ENCODE data around the gene PRDX3.

Gene PRDX3

DNA sequence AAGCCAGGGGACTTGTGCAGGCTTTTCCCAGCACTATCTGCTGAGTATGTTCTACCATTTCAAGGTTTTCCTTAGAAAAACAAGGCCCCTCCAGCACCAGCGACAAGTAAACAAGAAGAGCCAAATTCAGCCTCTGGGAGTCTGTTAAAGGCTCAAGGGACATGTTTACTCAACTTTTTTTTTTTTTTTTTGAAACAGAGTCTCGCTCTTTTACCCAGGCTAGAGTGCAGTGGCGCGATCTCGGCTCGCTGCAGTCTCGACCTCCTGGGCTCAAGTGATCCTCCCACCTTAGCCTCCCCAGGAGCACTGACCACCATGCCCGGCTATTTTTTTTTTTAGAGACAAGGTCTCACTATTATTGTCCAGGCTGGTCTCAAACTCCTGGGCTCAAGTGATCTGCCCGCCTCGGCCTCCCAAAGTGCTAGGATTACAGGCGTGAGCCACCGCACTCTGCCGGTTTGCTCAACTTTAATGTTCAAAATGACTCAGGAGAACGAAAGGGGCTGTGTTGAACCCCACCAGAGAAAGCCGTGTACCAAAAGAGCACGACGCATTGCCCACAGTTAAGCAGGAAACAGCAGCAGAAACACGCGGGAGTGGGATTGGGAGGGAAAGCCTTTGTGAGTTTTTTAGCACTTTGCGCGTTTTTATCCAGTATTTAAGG is 772 bp downstream of the PRDX3 start:
- H3K4me3 ChIP-seq (ENCODE audit: low read depth, low read length) = peak overlapping the region; percentile 95
- no peak for TF ChIP-seq CTCF (IDR thresholded peaks at IDR 0.05; ENCODE audit: borderline replicate concordance, insufficient read depth, low read depth, low read length)

DNA sequence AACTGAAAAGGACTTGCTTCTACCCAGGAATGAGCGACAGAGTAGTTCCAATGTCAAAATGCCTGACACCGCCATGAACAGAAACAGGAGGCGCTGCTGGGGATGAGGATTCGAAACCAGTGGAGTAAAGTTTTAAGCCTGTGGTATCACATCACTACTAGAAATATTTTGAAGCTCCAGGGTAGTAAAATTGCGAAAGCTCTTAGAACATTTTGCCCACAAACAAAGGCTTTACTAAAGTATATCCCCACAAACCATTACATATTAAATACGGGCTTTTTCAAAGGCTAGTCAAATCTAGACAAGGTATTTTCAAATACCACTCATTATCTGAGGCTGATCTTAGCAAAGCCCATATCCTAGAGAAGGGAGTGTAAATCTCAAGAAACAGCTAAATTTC is 2.4 kb downstream of the PRDX3 start:
- no peak overlapping the region for H3K4me3 ChIP-seq (ENCODE audit: low read depth, low read length)
- TF ChIP-seq CTCF (IDR thresholded peaks at IDR 0.05; ENCODE audit: borderline replicate concordance, insufficient read depth, low read depth, low read length) = no peak

- no peak overlapping the region for H3K4me3 ChIP-seq (ENCODE audit: low read depth, low read length)
- TF ChIP-seq CTCF (IDR thresholded peaks at IDR 0.05; ENCODE audit: borderline replicate concordance, insufficient read depth, low read depth, low read length) = no peak
These were observed 4.5 kb downstream of the PRDX3 start for GRCh38 chr10:119174109-119174508.

GRCh38 chr10:119167041-119167440 is 11.6 kb downstream of the PRDX3 start:
- H3K4me3 ChIP-seq (ENCODE audit: low read depth, low read length) = no peak overlapping the region
- TF ChIP-seq CTCF (IDR thresholded peaks at IDR 0.05; ENCODE audit: borderline replicate concordance, insufficient read depth, low read depth, low read length) = no peak

DNA sequence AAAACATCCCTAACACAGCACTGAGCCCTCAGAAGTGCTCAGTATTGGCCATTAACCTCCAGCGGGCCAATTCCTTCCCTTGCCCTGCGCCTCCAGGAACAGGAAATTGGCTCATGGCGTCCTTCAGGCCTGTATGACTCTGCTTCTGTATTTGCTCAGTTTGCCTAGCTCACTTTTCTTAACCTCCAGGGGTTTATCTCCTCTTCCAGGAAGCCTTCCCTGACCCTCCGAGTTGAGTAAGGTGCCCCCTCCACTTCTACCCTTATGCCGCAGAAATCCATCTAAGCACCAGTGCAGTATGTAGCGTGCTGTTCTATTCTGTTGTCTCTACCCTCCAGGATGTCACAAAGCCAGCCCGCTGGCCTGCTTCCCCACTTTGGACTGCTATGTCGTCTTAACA is 12.0 kb downstream of the PRDX3 start:
- TF ChIP-seq CTCF (IDR thresholded peaks at IDR 0.05; ENCODE audit: borderline replicate concordance, insufficient read depth, low read depth, low read length) = no peak
- no peak overlapping the region for H3K4me3 ChIP-seq (ENCODE audit: low read depth, low read length)

DNA sequence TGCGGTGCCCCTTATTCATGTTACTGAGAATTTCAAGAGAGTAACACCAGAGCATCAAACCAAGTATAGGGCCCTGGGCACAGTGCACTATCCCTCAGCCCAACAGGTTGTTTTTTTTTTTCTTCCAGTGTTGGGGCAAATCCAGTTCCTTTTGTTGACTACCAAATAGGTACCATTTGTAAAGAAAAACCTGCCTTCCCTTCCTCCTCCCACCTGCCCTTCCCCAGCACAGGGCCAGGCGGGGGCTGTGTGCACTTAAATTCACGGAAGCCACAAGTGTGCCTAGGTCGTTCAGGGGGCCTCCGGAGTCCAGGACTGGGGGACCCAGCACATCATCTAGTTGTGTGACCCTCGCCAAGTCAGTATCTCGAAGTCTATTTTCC is 12.5 kb downstream of the PRDX3 start:
- TF ChIP-seq CTCF (IDR thresholded peaks at IDR 0.05; ENCODE audit: borderline replicate concordance, insufficient read depth, low read depth, low read length) = no peak
- H3K4me3 ChIP-seq (ENCODE audit: low read depth, low read length) = peak overlapping the region; percentile 85

Data from GM12875 (cell line).